Activated T-helper 2 cell treated with anti-CD3 and anti-CD28 coated beads, Interferon-gamma antibody, Interleukin-2, Interleukin-4, amounts not matched to agents 10 μg/mL and 5 μg/mL and 100 μg/mL, durations not matched to agents 14 hours and 24 hours and 36 hours (primary cell): Measurements from ENCODE around the gene KIAA0513. TPM values are rescaled to one million over a fixed set of nuclear protein-coding genes. Genes with fewer than 3 reads are reported as not detected.

Experiments used
- DNase-seq: peaks from one replicate; pipeline ENCODE4 v3.0.0; 2021; ENCODE audit warnings: low spot score
- H3K27ac Mint-ChIP-seq: one replicate; pipeline ENCODE4 v1.8.0; 2021; ENCODE audit warnings: mixed read lengths
- H3K27me3 Mint-ChIP-seq: one replicate; pipeline ENCODE4 v1.8.0; 2021; ENCODE audit warnings: low read depth, mixed read lengths
- H3K36me3 Mint-ChIP-seq: one replicate; pipeline ENCODE4 v1.8.0; 2021; ENCODE audit warnings: low read depth, mixed read lengths
- H3K4me1 Mint-ChIP-seq: one replicate; pipeline ENCODE4 v1.8.0; 2021; ENCODE audit warnings: low read depth, mixed read lengths
- H3K4me3 Mint-ChIP-seq: one replicate; pipeline ENCODE4 v1.8.0; 2021; ENCODE audit warnings: low read depth, mild to moderate bottlenecking, moderate library complexity, mixed read lengths
- H3K9me3 Mint-ChIP-seq: one replicate; pipeline ENCODE4 v1.8.0; 2021; ENCODE audit warnings: mixed read lengths
- intact Hi-C: fragments of 100-400 bp; cut with micrococcal nuclease; formaldehyde crosslinking; loops from one replicate; pipeline ENCODE4 v1.15.1; 2023
- total RNA-seq: library from RNA; stranded (reverse); gene quantifications from 2 replicates; pipeline ENCODE4 v1.2.3, GENCODE V29; 2022

KIAA0513 gene
- total RNA-seq, 1 donor from 2014 or later = 13.6 TPM

- Mint-ChIP-seq H3K4me3 (no peak overlapping the region), H3K9me3 (no peaks in the 10 kb centered on the region), H3K36me3 (peaks cover 18% of the 10 kb centered on the region), H3K27ac (no peak overlapping the region), H3K27me3 (peaks cover 7% of the 10 kb centered on the region), H3K4me1 (peaks cover 7% of the 10 kb centered on the region)
- DNase-seq = no peak
- intact Hi-C loops = no loop called here
Measured at GRCh38 chr16:85062845-85063244, 35.2 kb downstream of the KIAA0513 start.

- intact Hi-C loops = no loop called here
- Mint-ChIP-seq H3K27ac (no peak overlapping the region), H3K9me3 (no peaks in the 10 kb centered on the region), H3K4me1 (peaks cover 6% of the 10 kb centered on the region), H3K27me3 (peaks cover 2% of the 10 kb centered on the region), H3K4me3 (no peak overlapping the region), H3K36me3 (peaks cover 9% of the 10 kb centered on the region)
- no peak for DNase-seq
Measured at GRCh38 chr16:85064186-85064585, 36.6 kb downstream of the KIAA0513 start.

- Mint-ChIP-seq H3K27ac (no peak overlapping the region), H3K36me3 (peaks cover 9% of the 10 kb centered on the region), H3K9me3 (no peaks in the 10 kb centered on the region), H3K27me3 (peaks cover 2% of the 10 kb centered on the region), H3K4me1 (peaks cover 3% of the 10 kb centered on the region), H3K4me3 (no peak overlapping the region)
- no peak for DNase-seq
- intact Hi-C loops = no loop called here
Measured at GRCh38 chr16:85065099-85065498, 37.5 kb downstream of the KIAA0513 start.

- Mint-ChIP-seq H3K27ac (no peak overlapping the region), H3K36me3 (peaks cover 11% of the 10 kb centered on the region), H3K9me3 (no peaks in the 10 kb centered on the region), H3K27me3 (no peaks in the 10 kb centered on the region), H3K4me3 (no peak overlapping the region), H3K4me1 (peaks cover 1% of the 10 kb centered on the region)
- no peak for DNase-seq
- intact Hi-C loops = no loop called here
Measured at GRCh38 chr16:85066346-85066885, 38.8 kb downstream of the KIAA0513 start.

GRCh38 chr16:85067024-85067423 is 39.4 kb downstream of the KIAA0513 start:
- Mint-ChIP-seq H3K27me3 (no peaks in the 10 kb centered on the region), H3K4me3 (no peak overlapping the region), H3K27ac (no peak overlapping the region), H3K36me3 (peaks cover 14% of the 10 kb centered on the region), H3K4me1 (no peaks in the 10 kb centered on the region), H3K9me3 (no peaks in the 10 kb centered on the region)
- intact Hi-C loops = no loop called here
- DNase-seq = no peak

GRCh38 chr16:85067426-85067825 is 39.8 kb downstream of the KIAA0513 start:
- Mint-ChIP-seq H3K4me3 (no peak overlapping the region), H3K27me3 (no peaks in the 10 kb centered on the region), H3K9me3 (no peaks in the 10 kb centered on the region), H3K4me1 (no peaks in the 10 kb centered on the region), H3K27ac (no peak overlapping the region), H3K36me3 (peaks cover 14% of the 10 kb centered on the region)
- DNase-seq = no peak
- intact Hi-C loops = no loop called here

GRCh38 chr16:85068746-85069145 is 41.2 kb downstream of the KIAA0513 start:
- H3K4me1 Mint-ChIP-seq = no peaks in the 10 kb centered on the region

GRCh38 chr16:85069171-85069570 is 41.6 kb downstream of the KIAA0513 start:
- Mint-ChIP-seq H3K36me3 (peaks cover 14% of the 10 kb centered on the region), H3K4me1 (no peaks in the 10 kb centered on the region), H3K27me3 (no peaks in the 10 kb centered on the region), H3K4me3 (no peak overlapping the region), H3K27ac (no peak overlapping the region), H3K9me3 (no peaks in the 10 kb centered on the region)
- intact Hi-C loops = no loop called here
- DNase-seq = no peak

More at GRCh38 chr16:85068746-85069145, 41.2 kb downstream of the KIAA0513 start:
- peaks cover 14% of the 10 kb centered on the region for H3K36me3 Mint-ChIP-seq
- no peak overlapping the region for H3K27ac Mint-ChIP-seq
- DNase-seq = no peak
- intact Hi-C loops = no loop called here
- H3K9me3 Mint-ChIP-seq = no peaks in the 10 kb centered on the region
- H3K27me3 Mint-ChIP-seq = no peaks in the 10 kb centered on the region
- H3K4me3 Mint-ChIP-seq = no peak overlapping the region

GRCh38 chr16:85072076-85072860 is 44.7 kb downstream of the KIAA0513 start:
- no peak overlapping the region for H3K4me3 Mint-ChIP-seq
- no peaks in the 10 kb centered on the region for H3K27me3 Mint-ChIP-seq
- no peaks in the 10 kb centered on the region for H3K9me3 Mint-ChIP-seq
- intact Hi-C loops = no loop called here
- H3K36me3 Mint-ChIP-seq = peaks cover 10% of the 10 kb centered on the region
- no peak for DNase-seq
- no peak overlapping the region for H3K27ac Mint-ChIP-seq
- no peaks in the 10 kb centered on the region for H3K4me1 Mint-ChIP-seq

GRCh38 chr16:85072947-85073346 is 45.4 kb downstream of the KIAA0513 start:
- Mint-ChIP-seq H3K36me3 (peaks cover 7% of the 10 kb centered on the region), H3K4me3 (no peak overlapping the region), H3K27ac (no peak overlapping the region), H3K27me3 (no peaks in the 10 kb centered on the region), H3K9me3 (no peaks in the 10 kb centered on the region), H3K4me1 (no peaks in the 10 kb centered on the region)
- intact Hi-C loops = no loop called here
- DNase-seq = no peak

- H3K4me1 Mint-ChIP-seq = no peaks in the 10 kb centered on the region
- H3K27ac Mint-ChIP-seq = no peak overlapping the region
- intact Hi-C loops = no loop called here
- no peak for DNase-seq
- peaks cover 7% of the 10 kb centered on the region for H3K36me3 Mint-ChIP-seq
- no peaks in the 10 kb centered on the region for H3K9me3 Mint-ChIP-seq
- no peaks in the 10 kb centered on the region for H3K27me3 Mint-ChIP-seq
- H3K4me3 Mint-ChIP-seq = no peak overlapping the region
Measured at GRCh38 chr16:85074225-85074914, 46.8 kb downstream of the KIAA0513 start.

- Mint-ChIP-seq H3K27me3 (no peaks in the 10 kb centered on the region), H3K27ac (no peak overlapping the region), H3K4me3 (no peak overlapping the region), H3K4me1 (no peaks in the 10 kb centered on the region), H3K36me3 (peaks cover 7% of the 10 kb centered on the region), H3K9me3 (no peaks in the 10 kb centered on the region)
- DNase-seq = no peak
- intact Hi-C loops = no loop called here
Measured at GRCh38 chr16:85075236-85075924, 47.8 kb downstream of the KIAA0513 start.

- no peak overlapping the region for H3K4me3 Mint-ChIP-seq
- no peak for DNase-seq
- intact Hi-C loops = no loop called here
- H3K9me3 Mint-ChIP-seq = no peaks in the 10 kb centered on the region
- H3K4me1 Mint-ChIP-seq = no peaks in the 10 kb centered on the region
- H3K27me3 Mint-ChIP-seq = no peaks in the 10 kb centered on the region
- no peak overlapping the region for H3K27ac Mint-ChIP-seq
- no peaks in the 10 kb centered on the region for H3K36me3 Mint-ChIP-seq
Measured at GRCh38 chr16:85077039-85077438, 49.4 kb downstream of the KIAA0513 start.
